Stimulated activated CD4-positive, alpha-beta T cell treated with anti-CD3 and anti-CD28 coated beads, Interleukin-1b, Interleukin-23, amount 100 ng/mL, for 4 hours (primary cell): ENCODE results near the gene PTPRT.

Experiments used
- DNase-seq, 2 donors: peaks; one replicate each; pipeline ENCODE4 v3.0.0-alpha.2; 2020; ENCODE audit warnings: low read depth in 2 of 2

PTPRT gene

DNA sequence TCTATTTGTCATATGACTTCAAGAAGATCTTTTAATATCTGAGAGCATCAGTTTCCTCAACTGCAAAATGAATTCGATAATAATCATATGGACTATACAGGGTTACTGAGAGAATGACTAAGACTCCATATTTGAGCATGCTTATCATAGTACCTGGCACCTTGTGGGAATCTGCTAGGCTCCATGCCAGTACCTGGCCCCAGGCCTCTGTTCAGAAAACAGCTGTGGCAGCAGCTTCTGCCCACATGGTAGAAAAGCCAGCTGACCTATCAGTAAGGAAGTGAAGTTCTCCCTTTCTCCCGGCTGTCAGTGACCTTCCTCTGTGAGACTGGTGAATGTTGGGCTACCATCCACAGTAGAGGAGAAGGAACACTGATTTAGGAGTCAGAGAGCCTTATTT lies 996.6 kb downstream of the PTPRT start:
- DNase-seq: no peak

DNA sequence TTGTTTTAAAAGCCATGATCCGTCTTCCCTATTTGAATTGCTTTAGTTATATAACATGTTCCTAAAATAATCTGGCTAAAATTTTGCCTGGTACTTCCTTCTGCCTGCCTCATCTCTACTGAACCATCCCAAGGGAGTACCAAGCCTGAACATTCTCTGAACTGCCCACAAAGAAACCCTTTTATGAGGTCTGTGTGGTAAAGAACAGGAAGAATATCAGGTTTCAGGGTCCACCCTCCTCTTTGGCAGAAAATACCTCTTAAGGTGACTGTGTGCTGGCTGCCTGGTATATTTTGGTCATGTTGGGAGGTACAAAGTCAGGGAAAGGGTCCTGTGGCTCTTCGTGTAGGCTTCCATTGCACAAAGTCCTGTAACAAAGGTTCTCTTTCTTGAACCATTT lies 997.4 kb downstream of the PTPRT start:
- DNase-seq: no peak

DNA sequence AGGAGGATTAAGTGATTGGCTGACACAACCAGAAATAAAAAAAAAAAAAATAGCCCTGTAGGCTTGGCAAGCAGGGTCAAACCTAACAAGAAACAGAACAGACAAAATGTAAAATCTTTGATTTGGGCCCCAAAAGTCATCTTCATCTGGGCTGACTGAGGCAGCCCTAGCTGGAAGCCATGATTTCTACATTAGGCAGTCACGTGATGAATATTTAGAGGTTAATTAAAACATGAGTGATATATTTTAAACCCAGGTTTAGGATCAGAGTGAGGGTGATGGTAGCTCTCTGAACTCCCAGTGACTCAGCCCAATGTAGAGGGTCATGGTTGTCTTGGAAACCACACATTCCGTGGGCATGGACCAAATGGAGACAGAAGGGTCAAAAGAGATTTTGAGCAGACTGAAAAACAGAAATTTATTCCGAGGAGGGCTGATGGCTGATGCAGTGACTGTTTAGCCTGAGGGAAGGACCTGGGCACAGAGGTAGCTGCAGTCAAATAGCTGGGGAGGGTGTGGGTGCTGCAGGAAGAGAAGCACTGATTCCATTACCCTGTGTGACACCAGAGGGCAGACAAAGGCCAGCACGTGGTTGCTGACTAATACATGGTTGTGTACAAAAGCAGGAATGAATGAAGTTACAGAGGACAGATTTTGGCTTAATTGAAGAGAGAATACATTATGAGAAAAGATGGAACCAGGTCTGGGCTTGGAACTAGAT lies 998.4 kb downstream of the PTPRT start:
- DNase-seq: no peak

DNA sequence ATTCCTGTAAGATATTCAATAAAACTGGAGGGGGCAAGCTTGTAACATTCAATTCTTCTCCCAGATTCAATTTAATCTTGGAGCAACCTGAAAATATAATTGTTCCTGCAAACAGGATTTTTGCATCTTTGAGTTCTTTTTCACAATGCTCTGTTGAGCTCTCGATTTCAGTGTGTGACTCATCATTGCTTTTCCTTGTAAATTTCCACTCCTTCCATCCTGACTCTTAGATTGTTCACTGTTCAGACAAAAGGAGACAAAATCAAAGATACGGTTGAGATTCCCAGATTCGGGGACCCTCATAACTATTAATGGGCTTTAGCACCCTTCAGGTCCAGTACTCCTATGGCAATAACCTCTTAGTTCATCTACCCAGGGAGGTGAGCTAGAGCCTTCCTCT lies 999.6 kb downstream of the PTPRT start:
- no peak for DNase-seq

DNA sequence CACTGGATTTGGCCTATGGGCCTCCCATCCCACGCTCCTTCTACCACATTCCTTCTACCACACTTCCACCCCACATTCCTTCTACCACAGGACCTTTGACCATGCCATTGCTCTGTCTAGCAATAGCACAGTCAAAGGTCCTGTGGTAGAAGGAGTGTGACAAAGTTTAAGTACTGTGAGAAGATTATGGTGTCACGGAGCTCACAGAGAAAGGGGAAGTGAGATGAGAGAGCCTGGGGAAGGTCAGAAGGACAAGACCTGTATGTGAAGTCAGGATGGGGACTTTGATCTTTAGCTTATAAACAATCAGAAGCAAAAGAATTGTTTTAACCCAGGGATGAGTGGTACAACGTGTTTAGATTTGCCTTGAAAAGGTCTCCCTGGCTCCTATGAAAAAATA lies 1003.4 kb downstream of the PTPRT start:
- no peak for DNase-seq

DNA sequence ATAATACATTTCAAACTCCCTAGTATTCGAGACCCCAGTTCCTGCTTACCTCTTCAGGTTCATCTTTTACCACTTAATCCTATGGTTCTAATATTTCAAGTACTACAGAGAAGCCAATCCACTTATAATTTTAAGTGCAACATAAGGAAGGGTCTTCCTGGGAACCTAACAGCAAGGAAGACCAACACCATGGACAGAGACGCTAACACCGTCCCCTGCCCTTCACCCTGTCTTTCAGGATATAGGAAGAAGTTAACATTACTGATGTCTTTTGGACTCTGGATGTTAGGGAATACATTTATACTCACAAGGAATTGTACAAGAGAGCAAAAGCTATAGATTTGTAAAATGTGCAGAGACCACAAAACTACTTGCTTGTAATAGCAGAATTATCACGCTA lies 1006.6 kb downstream of the PTPRT start:
- DNase-seq: no peak

DNA sequence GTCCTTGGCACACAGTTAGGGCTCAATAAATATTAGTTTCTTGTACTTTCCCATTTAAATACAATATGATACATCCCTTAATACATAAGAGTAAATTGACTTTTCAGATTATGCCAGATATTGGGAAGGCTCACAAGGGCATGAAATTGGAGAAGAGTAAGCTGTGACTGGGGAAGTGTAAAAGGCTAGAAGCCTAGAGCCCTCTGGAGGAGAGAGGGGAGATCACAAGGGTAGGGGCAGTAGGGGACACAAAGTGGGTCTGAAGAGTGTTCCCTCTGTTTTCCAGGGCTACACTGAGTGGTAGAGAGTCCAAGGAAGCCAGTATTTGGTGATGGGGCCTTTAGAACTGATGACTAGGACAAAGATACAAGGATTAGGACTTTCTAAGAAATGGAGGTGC lies 1008.6 kb downstream of the PTPRT start:
- no peak for DNase-seq

DNA sequence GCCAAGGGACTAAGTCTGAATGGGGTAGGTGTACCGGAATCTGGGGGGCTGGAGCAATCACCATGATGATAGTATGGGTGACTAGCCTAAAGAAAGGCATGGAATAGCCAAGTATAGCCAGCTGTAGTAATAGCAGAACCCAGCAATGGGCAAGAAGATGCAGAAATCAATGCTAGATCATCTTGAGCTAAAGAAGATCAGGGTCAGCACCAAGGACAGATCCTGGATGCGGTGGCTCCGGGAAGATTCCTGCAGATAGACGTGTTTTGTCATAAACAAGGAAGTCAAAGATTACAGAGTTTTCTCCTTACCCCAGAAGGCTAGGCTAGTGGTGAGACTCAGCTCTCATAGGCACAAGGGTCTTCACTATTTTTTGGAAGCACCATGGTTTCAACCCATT lies 1009.9 kb downstream of the PTPRT start:
- no peak for DNase-seq

DNA sequence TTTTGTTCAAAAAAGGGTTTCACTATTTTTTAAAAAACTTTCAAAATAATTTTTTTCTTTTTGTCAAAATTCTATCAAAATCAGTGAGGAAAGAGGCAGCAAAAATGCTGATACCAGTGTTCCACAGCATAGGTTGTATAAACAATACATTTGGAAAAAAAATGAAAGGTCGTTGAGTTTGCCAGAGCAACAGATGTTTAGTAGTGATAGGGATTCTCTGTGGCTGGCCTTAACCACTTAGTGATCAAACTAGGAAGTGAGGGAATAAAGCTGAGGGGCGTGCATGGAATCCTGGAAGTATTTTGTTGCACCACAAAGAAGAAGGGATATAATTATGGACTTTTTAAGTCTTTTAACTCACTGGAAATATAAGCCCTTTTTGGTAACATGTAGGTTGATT lies 1016.3 kb downstream of the PTPRT start:
- DNase-seq: no peak

DNA sequence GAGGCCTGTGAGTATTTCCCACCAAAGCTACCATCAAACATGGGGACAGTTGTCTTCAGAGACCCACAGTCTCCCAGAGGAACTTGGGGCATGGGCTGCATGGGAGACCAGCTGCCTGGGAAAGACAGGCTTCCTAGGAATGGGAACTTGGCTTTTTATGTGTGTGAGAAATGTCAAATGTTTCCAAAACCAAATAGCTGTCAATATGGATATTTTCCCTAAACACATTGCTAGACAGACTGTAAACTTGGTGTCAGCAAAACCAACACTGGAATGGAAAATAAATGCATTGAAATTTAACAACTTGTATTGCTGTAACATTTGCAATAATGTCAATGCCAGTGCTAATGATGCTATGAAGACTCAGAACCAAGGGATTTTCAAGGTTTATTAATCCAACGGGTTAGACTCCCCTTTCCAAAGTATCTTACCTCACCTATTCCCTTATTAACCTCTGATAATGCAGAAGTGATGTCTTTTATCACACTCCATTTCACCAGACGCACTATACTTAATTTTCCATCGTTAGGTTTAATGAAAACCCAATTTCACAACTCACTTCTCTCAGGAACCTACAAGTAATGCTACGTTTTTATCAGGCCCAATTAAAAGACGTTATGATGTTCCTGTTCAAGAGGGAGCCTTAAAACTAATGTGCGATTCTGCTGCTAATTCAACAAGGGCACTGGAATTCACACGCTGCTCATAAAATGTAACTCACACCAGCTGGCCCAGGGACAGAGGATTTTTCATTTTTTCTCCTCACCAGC lies 1025.4 kb downstream of the PTPRT start:
- DNase-seq: no peak

DNA sequence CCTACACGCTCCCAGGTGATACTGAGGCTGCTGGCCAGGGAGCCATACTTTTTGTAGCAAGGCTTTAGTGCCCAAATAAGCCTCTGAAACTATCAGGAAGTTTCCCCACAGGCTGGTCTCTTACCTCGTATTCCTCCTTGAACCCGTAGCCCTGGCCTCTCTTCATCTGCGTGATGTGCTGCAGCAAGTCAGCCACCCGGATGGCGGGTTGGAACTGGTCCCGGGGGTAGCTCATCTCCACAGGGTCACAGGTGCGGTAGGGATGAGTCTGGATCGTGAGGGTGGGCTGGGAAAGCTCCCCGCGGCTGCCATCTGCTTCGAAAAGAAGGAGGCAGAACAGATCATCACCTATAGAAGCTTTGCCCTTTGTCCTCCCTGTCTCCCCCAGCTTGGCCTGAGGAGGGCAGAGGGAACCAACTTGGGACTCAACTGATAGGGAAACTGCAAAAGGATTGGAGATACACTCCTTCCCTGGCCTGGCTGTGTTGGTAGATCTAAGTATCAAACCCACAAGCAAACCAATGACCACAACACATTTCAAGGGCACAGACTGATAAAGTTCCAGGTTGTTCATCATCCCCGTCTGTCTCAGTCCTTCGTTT lies 1028.4 kb downstream of the PTPRT start:
- DNase-seq: no peak

DNA sequence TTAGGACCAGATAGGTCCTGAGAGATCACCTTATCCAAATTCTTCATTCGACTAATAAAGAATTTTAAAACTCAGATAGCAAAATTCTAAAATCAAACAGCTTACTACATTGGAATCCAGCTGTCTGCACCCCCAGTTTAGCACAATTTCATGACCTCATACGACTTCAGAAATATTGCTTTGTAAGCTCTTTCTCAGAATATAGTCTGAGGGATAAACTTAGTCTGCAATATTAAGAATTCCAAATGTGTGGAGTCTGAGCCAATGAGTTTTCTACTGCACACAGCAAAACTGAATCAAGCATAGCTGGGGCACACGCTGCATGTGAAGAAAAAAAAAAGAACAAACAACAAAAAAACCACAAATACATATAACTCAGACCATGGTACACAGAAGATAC lies 1029.9 kb downstream of the PTPRT start:
- DNase-seq: no peak

DNA sequence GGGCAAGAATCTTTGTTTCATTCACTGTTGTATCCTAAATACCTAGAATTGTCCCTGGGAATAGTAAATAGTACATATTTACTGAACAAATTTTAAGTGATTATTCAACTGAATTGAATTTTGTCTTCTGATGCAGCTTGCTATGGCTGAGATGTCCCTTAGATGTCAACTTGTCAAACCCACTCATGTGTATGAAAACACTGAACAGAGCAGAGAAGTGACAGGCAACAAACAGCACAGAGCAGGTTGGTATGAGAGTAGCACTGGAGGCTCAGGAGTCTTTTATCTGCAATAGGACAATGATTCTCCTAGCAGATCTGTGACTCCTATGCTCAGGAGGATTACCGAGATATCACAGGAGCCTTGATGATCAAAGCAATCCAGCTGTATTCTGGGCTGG lies 1031.4 kb downstream of the PTPRT start:
- no peak for DNase-seq

DNA sequence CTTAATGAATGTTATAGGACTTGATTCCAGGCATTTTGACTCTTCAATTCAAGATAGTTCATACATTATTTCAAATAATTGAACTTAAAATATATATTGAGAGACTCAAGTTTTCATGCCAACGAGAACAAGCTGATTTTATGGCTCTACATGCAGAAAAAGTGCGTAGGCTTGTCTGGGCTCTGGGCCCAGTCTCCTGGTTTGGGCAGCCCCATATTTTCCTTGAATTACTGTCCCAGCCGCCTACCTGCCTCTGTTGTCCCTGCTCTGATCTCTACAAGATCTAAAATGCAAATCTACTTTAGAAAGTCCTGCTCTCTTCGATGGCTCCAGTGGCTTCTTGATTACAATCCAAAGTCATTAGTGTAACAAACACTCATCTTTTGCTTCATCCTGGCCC lies 1034.1 kb downstream of the PTPRT start:
- no peak for DNase-seq

DNA sequence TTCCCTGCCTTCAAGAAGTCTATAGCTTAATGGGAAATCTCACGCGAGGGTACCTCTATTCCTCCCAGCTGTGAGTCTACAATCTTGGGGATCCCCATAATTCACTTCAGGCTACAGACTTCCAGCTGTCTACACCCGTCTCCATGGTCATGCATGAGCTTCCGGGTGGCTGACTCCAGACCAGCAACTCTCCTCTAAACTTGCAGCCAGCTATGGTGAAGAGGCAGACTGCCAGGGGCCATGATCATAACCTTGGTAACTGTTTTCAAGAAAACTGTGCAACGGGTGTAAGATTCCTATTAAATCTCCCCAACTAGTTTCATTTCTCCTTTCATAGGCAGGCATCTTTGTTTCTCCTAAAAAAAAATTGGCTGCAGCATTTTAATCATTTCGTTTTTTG lies 1037.1 kb downstream of the PTPRT start:
- no peak for DNase-seq

DNA sequence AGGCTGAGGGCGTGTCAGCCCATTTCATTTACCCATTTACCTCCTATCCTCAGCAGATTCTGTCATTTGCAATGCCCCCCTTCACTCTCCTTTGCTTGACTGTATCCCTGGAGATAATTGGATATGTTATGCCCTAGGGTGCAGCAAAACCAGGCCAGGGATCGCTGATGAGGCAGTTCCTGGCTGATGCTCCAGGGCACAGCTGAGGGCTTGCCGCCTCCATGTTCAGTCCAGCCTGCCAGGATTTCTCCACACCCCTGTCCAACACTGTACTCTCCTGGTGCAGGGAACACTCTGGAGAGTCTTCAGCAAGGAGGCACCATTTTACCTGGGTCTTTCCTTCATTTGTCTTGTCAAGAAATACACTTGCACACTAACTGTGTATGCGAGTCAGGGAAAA lies 1039.5 kb downstream of the PTPRT start:
- DNase-seq: no peak

DNA sequence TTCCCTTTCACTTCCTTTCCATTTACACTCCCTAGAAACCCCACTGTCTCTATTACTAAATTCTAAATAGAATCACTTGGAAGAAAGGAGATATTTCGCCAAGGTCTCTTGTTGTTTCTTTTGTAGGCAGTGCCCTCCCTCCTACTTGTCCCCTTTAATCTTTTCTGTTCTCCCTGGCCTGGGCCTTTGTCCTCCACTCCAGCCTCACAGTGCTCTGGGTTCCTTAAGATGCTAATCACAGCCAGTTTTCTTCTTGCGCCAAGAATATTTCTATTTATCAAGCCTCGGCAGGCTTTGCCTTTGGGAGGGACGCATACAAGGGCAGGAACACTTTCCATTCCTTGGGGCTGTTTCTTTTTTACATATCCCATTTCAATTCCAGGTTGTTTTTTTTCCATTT lies 1051.0 kb downstream of the PTPRT start:
- no peak for DNase-seq

DNA sequence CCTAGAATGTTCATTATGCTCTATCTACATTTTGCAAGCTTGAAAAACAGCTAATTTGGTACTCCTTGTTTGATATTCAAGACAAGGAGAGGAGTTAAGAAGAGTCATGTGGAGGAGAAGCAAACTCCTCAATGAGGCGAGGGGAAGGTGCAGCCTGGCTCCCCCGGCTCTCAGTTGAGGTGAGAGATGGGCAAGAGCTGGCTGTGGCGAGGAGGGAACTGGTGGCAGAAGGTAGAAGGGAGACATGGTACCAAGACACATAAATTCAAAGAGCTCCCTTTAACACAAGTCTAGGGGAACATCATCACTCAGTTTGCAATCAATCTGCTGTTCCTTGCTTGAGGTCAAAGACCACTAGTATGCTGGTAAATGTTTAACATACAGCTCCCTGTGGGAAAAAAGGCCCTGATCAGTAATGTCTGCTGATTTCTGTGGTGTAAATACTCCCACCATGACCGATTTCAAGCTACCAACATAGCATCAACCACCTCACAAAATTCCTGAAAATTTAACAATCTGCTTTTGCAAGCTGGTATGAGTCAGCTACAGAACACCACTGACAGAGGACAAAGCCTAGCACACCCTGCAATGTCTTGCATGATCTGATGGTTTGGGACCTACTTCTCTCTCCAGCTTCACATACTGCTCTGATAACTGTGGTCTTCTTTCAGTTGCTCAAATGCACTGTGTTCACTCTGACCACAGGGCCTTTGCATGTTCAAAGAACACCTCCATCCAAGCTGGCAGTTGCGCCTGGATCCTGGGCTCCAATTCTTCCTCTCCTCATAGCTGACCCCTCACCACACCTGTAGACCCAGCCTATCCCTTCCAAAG lies 1055.2 kb downstream of the PTPRT start:
- no peak for DNase-seq

DNA sequence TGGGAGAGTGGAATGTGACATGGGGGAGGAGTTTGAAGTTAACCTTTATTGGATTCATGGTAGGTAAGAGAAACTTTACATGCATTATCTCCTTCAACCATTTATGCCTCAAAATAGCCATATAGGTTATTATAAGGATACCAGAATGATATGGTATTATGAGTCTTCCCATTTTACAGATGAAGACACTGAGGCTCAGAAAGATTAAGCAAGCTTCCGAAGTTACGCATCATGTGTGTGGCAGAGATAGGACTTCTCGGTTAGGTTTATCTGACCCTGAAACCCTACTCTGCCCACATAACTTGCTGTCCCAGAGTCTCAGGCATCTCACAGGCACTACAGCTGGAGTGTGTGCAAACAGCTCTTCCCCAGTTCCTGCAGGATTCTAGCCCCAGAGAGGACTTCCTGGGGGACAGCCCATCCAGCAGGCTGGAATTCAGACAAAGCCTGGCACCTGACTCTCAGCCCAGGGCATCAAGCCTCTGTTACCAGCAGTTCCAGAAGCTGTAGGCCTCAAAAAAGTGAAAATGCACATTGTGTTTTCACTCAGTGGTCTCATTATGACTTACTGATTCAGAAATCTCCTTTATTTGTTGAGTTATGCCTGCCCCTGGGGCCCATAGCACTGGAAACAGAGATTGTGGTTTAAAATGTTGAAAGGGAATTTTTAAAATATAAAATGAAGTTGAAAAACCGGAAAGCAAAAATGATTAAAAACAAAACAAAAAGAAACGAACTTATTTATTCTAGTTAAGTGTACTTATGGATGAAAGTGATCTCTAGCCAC lies 1058.7 kb downstream of the PTPRT start:
- DNase-seq: no peak

DNA sequence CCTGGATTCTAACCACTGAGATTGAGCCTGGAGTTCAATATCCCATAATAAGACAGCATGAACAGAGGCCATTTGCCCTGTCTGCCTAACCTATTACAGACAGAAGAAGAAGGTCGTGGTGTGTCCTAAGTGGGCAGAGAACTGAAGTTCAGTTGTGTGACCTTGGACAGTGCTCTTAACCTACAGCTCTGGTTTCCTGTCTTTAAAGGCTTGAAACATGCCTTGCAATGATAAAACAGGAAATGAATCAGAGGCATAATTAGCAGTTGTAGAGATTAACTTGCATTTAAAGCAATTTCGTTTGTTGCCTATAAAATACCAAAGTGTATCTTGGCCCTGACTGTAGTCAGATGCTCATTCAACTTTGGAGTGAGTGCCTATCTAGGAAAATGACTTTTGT lies 1064.3 kb downstream of the PTPRT start:
- DNase-seq: no peak

DNA sequence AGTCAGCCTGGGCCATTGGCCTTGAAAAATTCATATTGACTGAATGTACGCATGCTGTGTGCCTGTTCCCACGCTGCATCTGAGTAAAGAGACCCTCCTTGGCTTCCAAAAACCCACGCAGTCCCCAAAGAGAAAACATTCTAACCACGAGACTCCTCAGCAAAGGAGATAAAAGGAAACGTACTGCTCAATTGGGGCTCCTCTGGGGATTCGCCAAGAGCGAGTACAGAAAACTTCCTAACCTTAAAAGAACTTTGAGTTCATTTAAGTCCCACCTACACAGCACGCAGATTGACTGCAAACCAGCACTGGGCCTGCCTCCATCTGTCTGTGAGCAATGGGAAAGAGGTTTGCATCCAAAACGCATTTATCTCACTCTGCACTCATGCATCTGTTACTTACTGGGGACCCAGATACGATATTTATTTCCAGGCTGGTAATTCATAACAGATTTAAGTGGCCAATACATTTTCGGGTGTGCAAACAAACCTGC lies 1065.7 kb downstream of the PTPRT start:
- no peak for DNase-seq
